NCI-H1092 treated with DMSO at 0.1 percent for 48 hours (cell line): Measurements from ENCODE around the gene NTF3.

Experiments
- DNase-seq: peaks from one replicate; lab custom pipeline; 2025; lab: John Stamatoyannopoulos, UW

The NTF3 gene

GRCh38 chr12:5511256-5511643 lies 79.3 kb downstream of the NTF3 start:
- DNase-seq: no peak

GRCh38 chr12:5511644-5512600 lies 80.0 kb downstream of the NTF3 start:
- no peak for DNase-seq

GRCh38 chr12:5512601-5512970 lies 80.7 kb downstream of the NTF3 start:
- no peak for DNase-seq

GRCh38 chr12:5513406-5513805 lies 81.5 kb downstream of the NTF3 start:
- DNase-seq: no peak

- DNase-seq: no peak
These were observed 82.1 kb downstream of the NTF3 start for GRCh38 chr12:5514016-5514415.

GRCh38 chr12:5514545-5514944 lies 82.6 kb downstream of the NTF3 start:
- no peak for DNase-seq

GRCh38 chr12:5515458-5515857 lies 83.5 kb downstream of the NTF3 start:
- no peak for DNase-seq

GRCh38 chr12:5516371-5517241 lies 84.7 kb downstream of the NTF3 start:
- no peak for DNase-seq

- DNase-seq: no peak
These were observed 86.9 kb downstream of the NTF3 start for GRCh38 chr12:5518584-5519365.

- DNase-seq: no peak
These were observed 88.1 kb downstream of the NTF3 start for GRCh38 chr12:5520037-5520436.

GRCh38 chr12:5520831-5521230 lies 88.9 kb downstream of the NTF3 start:
- DNase-seq: no peak

GRCh38 chr12:5521456-5522325 lies 89.8 kb downstream of the NTF3 start:
- DNase-seq: no peak

- DNase-seq: peak; percentile 52
These were observed 90.8 kb downstream of the NTF3 start for GRCh38 chr12:5522432-5523335.

GRCh38 chr12:5523396-5524115 lies 91.6 kb downstream of the NTF3 start:
- DNase-seq: no peak

GRCh38 chr12:5524116-5524768 lies 92.3 kb downstream of the NTF3 start:
- no peak for DNase-seq

- no peak for DNase-seq
These were observed 93.0 kb downstream of the NTF3 start for GRCh38 chr12:5524769-5525436.

- DNase-seq: no peak
These were observed 94.0 kb downstream of the NTF3 start for GRCh38 chr12:5525783-5526367.

GRCh38 chr12:5533368-5533767 lies 101.5 kb downstream of the NTF3 start:
- no peak for DNase-seq
